ENCODE measurements around the gene MYO1G. TPM values are rescaled to one million over a fixed set of nuclear protein-coding genes. Genes with fewer than 3 reads are reported as not detected.

The MYO1G gene
- total and polyA plus RNA-seq, 10 of the 15 experiments (the other 5 are each of a cell fraction or from before 2014, with no cell fraction given): 1.8 to 232 (median 134) TPM

- peak; percentile 83 for TF ChIP-seq BCL3 (IDR thresholded peaks at IDR 0.05; ENCODE audit: borderline replicate concordance, insufficient read depth, low read depth, low read length, poor library complexity, severe bottlenecking)
- no peak for TF ChIP-seq STAT1 (conservative IDR thresholded peaks at IDR 0.05)
- TF ChIP-seq POU2F2 (IDR thresholded peaks at IDR 0.05; ENCODE audit: borderline replicate concordance, low read depth, low read length): peak; percentile 19; the same call in 1 of the 3 replicates
- TF ChIP-seq MXI1 (IDR thresholded peaks at IDR 0.05; ENCODE audit: low read depth, low read length): peak; percentile 68
- TF ChIP-seq IKZF2 (IDR thresholded peaks at IDR 0.05): peak; percentile 99
- no peak for TF ChIP-seq GABPA (IDR thresholded peaks at IDR 0.05; ENCODE audit: low read depth)
- peak; percentile 69 to 93 for TF ChIP-seq SRF (IDR thresholded peaks at IDR 0.05; ENCODE audit: low read depth in 2 of 2, low read length in 2 of 2)
- no peak for TF ChIP-seq WRNIP1 (IDR thresholded peaks at IDR 0.05; ENCODE audit: borderline replicate concordance, low read depth, low read length)
- TF ChIP-seq REST (IDR thresholded peaks at IDR 0.05; ENCODE audit: low read depth, low read length): no peak
- no peak for TF ChIP-seq CHD1 (IDR thresholded peaks at IDR 0.05; ENCODE audit: low read depth, low read length)
- no peak for TF ChIP-seq KDM1A (IDR thresholded peaks at IDR 0.05; ENCODE audit: borderline replicate concordance)
- TF ChIP-seq LARP7 (IDR thresholded peaks at IDR 0.05): 0 out of 2 replicates have a peak, but pooled peaks have one; percentile 4
- peak; percentile 97 for TF ChIP-seq RELB (IDR thresholded peaks at IDR 0.05; ENCODE audit: low read depth)
- no peak for TF ChIP-seq MTA3 (IDR thresholded peaks at IDR 0.05; ENCODE audit: borderline replicate concordance, low read length)
- no peak for TF ChIP-seq SREBF2 (IDR thresholded peaks at IDR 0.05; ENCODE audit: low read length)
- TF ChIP-seq HDAC6 (IDR thresholded peaks at IDR 0.05; ENCODE audit: unreplicated experiment): no peak
- TF ChIP-seq TCF7 (IDR thresholded peaks at IDR 0.05; ENCODE audit: borderline replicate concordance): no peak
- 0 out of 2 replicates have a peak, but pooled peaks have one; percentile 6 for TF ChIP-seq ZNF592 (IDR thresholded peaks at IDR 0.05)
- TF ChIP-seq CHD4 (IDR thresholded peaks at IDR 0.05): no peak
- peak; percentile 61 to 81; a peak in 2 of 4 replicates for TF ChIP-seq EP300 (IDR thresholded peaks at IDR 0.05; ENCODE audit: borderline replicate concordance in 1 of 2, control insufficient read depth in 1 of 2, low read depth in 2 of 2, low read length in 2 of 2)
Measured at GRCh38 chr7:44980393-44981034, 1.7 kb upstream of the MYO1G start (continued).

All from GM12878 (cell line).